ENCODE measurements around the gene CRBN.

CRBN gene

DNA sequence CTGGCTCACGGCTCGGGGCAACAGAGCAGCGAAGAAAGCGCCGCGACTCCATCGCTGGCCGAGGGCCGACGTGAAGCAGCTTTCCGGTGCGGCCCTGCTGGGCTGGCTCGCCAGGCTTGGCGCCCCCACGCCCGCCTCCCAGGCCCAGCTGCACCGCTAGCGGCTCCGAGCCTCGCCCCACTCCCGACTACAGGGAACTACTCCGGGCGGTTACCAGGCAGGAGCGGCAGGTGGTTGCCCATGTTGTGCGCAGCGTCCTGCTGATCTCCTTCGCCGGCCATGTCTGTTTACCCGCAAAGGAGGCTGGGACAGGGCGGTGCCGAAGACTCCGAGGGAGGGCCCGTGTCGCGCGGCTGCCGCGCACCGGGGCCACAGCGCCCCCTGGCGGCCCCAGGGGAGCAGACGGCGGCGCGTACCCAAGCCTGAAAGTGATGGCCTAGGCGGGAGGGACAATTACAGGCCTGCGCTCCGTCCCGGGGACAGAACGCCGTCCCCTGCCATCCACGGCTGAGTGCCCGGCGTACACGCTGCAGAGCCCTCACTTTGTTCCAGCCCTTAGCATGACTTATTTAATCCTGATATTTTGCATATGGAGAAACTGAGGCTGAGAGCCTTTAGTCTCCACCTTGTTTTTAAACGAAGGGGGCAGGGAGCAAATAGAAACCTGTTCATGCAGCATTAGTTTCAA, at the start of gene CRBN:
CRBN (minus strand) TSS at position 285 of the 688 bp plus-strand sequence; CDS start at position 281, 4 bp downstream.
- peak; percentile 83 for DNase-seq

DNA sequence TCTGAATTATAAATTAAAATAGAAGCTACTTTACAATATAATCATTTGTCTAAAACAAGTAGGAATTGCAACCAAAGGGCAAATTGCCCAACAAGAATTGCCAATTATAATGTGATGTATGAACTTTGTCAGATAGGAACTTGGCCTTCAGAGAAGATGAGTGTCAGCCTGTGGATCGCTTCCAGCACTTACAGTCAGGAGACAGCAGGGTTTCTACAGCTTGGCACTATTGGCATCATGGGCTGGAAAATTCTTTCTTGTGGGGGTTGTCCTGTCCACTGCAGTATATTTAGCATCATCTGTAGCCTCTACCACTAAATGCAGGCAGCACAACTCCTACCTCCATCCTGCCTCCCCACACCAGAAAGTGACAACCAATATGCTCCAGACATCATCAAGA, 48.1 kb upstream of the CRBN start:
- no peak for DNase-seq

DNA sequence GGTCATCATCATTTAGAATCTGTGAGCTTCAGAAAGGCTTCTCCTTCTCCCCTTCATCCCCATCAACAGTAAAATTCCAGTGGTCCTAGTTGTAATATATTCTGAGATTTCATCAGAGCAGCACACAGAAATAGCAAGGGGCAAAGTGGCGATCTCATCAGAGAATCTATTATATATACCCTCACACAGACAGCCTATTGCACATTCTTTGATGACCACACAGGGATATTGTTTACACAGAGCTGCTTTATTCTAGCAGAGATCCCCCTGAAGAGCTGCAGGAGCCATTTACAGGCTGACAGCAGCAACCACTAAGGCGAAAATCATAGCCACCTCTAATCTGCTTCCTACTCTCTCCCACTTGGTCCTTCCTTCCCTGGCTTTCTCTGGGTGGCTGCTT, 42.0 kb upstream of the CRBN start:
- DNase-seq = no peak

DNA sequence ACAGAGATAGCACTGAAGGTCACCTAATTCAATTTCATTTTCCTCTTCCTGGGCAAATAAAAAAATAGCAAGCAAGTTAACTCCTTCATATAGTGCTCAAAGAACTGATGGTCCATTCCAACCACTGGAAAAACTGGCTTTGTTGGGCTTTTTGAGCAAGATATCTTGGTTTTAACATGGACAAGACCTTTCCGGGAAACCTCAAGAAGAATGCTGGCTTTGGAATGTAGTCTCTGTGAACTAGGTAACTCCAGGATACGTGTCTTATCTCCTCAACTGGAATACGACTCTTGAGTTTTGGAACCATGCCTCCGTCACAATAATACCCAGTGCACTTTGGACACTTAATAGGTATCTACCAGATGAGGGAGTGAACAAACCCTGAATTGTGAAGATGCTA, 36.9 kb upstream of the CRBN start:
- DNase-seq = no peak

DNA sequence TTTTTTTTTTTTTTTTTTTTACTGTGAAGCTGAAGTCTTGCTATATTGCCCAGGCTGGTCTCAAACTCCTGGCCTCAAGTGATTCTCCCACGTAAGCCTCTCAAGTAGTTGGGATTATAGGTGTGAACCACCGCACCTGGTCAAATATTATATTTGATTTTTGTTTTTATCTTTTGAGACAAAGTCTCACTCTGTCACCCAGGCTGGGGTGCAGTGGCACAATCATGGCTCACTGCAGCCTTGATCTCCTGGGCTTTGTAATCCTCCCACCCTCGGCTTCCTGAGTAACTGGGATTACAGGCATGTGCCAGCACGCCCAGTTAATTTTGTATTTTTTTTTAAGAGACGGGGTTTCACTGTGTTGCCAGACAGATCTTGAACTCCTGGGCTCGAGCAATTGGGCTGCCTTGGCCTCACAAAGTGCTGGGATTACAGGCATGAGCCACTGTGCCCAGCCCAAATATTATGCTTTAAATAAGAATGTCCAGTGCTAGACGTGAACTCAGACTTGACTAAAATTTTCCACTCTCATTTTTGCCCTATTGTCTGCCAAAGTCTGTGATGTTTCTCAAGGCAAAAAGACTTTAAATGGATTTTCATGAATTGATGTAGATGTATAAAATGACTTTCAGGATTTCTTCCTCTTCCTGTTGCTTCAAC, 33.4 kb upstream of the CRBN start:
- no peak for DNase-seq

DNA sequence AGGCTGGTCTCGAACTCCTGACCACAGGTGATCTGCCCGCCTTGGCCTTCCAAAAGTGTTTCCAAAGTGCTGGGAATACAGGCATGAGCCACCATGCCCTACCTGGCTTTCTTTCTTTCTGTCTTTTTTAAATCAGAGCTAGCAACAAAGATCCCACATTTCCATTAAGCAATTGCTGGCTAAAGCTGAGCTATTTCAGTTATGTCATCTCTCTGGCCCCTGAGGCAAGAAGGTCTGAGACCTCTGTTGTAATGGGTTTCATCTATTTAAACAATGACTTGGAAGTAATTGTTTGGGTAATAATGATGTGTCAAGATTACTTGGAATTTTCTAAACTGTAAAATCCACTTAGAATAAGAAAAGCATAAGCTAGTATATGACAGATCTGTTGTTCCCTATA, 30.2 kb upstream of the CRBN start:
- DNase-seq = no peak

DNA sequence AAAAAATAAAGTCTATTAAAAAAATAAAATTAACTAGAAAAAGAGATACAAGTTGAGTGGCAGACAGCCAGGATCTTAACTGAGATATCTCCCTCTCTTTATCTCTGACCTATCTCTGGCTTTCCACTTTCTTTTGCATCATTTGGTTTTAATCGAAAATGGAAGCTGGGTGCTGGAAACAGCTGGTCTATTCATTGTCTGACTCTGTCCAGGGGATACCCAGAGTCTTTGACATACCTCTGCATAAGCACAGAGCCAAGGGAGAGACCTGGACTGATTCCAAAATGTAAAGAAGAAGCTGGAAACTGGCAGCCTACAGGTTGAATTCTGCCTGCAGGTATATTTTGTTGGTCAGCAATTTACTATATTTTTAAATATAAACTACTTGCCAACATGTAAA, 29.6 kb upstream of the CRBN start:
- no peak for DNase-seq

DNA sequence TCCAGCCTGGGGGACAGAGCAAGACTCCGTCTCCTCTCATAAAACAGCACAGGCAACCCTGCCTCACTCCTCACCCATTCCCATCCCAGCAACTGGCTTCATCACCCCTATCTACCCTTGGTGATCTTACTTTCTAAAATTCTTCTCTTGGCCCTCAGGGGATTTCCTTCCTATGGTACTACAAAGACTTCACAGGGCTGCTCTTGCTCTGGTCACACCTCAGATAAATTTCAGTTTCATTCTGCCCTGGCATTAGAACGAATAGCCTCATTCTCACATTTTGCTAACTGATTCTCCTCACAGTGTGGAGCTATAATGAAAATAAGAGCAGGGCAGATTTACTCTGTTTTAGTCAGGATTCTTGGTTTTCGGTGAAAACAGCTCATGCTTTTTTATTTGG, 22.1 kb upstream of the CRBN start:
- no peak for DNase-seq

DNA sequence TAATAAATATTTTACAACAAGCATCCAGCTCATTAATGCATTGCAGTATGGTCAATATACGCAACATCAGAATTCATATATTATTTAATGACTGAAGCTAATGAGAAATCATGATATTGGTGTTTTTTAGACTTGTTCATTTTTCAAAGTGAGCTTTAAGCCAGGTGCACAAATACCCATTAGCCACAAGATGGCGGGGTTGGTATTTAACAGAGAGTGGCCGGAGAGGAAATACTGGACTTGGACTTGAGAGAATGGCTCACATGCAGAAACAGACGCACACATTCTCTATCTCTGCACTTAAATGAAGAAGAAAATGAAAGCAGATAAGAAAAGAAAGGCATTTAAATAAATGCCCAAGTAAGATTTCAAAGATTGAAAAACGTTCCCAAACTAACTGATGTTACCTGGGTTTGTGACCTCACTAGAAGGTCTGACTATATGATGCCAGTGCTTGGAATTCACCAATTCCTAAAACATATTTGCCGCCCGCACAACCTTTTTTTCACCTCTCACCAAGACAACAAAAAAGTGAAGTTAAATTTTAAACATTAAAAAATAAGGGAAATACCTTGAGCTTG, 21.2 kb upstream of the CRBN start:
- DNase-seq = no peak

DNA sequence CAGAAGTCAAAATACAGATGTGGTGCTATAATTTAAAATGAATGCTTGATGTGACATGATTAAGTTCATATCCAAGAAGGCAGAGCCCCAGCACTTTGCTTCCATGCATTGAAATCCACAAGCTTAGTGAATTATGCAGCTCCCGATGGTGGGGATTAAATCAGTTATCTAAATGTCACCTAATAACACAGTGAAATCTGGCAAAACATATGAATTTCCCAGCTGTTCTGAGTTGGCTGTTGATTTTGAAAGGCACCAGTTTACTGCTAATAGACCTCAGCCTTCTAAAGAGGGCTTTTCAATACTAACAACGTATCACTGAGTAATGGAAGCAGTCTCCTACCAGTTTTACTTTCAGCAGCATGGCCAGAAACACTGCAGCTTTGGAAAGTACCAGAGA, 19.8 kb upstream of the CRBN start:
- DNase-seq = no peak

DNA sequence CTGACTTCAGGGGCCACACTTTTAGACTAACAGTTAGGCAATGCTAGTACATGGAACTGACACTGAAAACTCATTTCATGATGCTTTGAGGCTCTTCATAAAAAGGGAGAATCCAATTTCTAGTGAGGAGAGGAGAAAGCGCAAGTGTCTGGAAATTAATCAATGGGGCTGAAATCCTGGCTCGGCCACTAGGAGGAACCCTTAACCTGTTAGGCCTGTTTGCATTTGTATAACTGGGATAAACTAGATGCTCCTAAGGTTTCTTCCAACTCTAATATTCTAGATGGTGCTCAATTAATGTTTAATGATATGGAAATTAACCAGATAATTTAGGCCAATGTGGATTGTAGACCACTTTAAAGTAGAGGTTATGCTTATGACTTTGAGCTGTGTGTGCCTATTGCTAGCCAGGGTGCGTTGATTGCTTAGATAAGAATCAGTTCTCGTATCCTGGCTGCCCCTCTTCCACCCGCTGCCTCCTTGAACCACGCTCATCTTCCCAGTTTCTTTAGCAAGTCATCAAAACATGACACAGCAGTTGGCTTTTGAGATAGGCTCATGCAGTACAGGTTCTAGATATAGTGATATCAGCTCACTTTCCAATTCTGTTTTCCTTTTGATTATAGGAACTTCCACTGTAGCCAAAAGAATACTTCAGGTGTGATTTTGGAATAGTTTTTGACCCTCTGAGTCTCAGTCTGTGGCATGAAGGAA, 16.8 kb upstream of the CRBN start:
- no peak for DNase-seq

DNA sequence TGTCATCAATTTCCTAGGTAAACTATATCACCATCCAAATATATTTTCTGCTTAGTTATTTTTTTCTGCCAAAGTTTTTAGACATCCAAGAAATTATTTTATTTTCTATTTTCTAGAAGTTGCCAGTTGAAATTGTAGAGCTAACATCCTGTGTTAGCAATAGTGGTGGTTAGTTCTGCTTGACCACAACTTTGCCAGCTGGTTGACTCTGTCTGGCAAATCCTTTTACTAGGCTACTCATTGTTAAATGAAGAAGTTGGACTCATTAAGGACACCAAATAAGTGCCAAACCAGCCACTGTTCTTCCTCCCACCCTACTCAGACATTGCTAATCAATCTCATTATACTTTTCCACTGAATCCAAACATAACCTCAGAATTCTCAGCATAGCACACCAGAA, 15.4 kb upstream of the CRBN start:
- no peak for DNase-seq

DNA sequence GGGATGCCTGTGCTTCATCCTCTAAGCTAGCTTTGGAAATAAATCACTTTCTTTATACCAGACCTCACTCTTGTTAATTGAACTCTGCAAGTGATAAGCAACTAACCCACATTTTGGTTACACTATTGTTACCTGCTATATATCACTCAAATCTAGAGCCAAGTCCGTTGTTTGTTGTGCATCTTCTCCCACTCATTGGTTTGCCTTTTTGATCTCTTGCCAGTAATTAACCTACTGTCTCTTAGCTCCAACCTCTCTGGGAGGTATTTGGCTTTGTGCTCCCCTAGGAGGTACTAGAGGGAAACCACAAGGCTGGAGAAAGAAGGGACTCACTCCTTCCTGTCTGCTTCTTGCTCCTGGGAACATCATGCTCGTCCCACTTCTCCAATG, 12.8 kb upstream of the CRBN start:
- no peak for DNase-seq

DNA sequence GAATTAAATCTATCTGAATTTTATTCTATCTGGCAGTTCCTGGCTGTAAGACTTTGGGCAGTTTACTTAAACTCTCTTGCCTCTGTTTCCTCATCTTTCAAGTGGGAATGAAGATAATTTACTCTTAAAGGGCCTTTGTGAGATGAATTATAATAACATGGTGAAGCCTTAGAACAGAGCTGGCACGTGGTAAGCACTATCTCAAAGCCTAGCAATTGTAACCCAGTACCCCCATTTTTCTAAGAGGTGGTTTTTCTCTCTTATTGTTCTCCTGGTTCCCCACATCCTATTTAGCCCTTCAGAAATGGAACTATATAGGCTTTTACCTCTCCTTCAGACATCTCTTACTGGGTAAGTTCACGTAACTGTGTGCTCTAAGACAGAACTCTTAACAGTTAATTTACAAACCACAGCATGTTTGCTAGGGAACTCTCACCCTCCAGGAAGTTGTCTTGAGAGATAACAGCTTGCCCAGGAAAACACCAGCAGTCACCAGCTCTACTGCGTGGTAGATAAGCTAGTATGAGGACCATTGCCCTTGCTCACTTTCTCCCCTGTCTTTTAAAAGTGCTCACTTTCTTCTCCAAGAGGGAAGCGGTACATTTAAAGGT, 12.3 kb upstream of the CRBN start:
- no peak for DNase-seq

DNA sequence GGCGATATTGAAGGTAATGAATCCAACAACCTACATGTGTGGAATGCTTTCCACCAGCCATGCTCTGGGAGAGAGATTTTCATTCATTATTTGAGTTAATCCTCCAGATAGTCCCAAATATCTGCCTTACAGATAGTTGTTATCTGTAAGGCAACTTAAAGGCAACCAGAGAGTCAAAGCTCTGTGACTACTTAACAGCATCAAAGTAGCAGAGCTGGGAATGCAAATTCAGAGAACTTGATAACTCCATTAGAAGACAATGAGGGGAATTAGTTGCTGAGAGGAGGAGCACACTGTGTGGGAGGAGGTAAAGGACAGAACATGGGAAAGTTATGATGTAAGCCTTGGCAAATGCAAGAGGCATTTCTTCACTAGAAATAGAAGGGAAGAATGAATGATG, 10.5 kb upstream of the CRBN start:
- DNase-seq = no peak

DNA sequence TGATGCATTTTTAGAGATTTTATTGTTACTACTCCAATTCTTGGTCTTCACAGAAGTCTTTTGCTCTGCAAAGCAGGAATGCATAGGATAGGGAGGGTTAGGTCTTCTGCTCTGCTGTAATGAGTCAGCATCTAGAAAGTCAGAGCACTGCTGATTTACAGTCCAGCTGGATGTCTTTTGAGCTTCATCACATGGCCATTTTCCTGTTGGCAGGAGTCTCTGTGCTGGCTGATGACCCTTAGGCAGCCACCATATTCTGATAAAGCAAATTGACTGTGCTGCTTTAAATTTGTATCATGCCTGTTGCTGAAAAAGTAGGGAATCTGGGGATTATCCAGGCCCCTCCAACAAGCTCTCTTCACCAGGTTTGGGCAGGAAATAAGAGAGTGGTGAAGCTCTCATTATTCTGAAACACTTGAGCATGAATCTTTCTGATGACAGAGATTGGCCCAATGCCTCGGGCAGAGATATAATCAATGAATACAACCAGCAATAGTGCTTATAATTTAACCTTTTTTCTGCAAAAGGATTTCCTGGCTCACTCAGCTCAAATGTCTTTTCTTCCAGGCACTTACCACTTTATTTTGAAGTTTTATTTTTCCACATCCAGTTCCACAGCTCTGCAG, 9.7 kb upstream of the CRBN start:
- no peak for DNase-seq

DNA sequence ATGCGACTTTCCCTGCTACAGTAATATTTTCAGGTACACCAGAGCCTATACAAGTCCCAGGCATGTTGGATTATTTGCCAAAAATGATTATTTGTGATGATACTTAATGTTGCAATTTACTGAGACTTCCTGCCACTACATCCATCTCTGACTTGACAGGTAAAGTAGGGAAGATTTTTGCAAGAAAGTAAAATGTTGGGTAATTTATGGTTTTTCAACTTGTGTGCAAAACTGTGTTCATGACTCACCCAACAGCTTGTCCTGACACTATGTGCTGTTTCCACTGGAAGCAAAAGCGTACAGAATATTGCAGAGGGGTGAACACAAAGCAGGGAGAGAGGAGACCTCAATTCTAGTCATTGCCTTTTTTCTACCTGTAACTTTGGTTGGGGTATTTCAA, 5.4 kb upstream of the CRBN start:
- no peak for DNase-seq

DNA sequence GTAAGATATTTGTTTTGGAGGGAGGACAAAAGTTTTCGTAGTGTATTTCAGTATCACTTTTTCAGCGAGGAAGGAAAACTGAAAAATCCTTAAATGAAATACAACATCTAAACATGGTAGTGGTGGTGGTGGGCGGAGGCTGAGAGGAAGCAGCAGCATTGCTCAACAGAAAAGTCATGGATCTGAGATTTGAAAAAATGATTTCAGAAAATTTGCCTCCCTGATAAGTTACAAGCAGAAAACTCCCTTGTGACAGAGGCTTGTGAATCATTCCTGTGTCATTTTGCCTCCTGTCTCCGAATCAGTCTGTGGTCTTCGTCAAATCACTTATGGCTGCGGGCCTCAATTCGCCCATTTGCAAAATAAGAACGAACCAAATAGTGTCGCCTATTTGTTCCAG, 965 bp upstream of the CRBN start:
- DNase-seq = no peak

DNA sequence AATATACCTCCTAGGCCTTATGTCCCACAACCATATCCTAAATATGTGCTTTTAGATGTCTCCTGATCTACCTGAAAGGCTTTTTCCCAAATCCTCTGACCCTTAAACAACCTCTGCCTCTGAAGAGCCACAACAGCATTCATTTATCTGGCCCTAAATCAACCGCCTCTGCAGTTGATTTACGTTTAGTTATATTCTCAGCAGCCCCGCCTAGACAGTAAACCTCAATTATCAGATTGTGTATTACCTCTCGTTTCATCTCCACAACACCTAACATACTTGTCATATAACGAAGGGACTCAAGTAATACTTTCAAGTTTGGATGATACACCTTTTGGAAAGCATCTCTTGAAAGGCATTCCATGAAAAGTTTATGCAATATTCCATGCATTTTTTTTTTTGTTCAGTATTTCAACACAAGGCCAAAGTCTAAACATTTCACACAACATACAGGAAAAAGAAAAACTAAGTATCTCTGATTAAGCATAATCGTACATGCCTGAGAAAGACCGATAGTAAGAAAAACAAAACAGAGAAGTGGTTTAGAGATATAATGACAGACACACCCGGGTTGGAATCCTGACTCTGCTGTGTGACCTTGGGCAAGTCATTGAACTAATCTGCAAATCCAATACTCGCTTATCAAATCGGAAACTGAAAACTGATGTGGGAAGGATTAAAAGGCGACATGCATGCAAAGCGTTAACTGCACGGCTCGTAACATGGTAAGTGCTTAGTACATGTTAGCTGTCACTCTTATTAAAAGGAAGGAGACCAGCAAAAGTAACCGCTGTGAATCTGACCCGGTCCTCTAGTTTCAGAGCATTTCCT, 778 bp downstream of the CRBN start:
- DNase-seq = no peak

DNA sequence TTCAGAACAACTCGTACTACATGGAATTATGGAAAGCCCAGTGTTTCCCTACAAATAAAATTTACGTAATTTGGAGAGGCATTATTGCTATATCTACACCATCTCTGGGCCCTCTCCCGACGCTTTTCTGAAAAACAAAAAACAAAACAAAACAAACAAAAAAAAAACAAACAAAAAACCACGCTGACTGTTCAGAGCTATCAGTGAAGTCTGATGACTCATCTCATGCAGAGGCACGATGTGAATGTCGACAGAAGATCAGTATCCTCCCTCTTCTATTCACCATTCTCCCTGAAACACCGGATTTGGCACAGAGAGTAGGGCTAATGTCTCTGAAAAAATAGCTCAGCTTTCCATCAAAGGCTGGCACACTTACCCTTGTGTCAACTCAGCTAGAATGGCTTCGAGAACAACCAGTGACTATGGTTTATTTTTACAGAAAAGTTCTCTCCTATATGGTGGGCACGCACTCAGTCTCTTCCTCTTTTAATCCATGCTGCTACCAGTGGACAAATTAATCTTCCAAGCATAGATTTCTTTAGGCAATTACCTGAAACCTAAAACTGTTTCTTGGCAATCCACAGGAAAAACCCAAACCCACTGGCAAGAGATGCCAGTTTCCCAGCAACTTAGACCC, 1.5 kb downstream of the CRBN start:
- no peak for DNase-seq

DNA sequence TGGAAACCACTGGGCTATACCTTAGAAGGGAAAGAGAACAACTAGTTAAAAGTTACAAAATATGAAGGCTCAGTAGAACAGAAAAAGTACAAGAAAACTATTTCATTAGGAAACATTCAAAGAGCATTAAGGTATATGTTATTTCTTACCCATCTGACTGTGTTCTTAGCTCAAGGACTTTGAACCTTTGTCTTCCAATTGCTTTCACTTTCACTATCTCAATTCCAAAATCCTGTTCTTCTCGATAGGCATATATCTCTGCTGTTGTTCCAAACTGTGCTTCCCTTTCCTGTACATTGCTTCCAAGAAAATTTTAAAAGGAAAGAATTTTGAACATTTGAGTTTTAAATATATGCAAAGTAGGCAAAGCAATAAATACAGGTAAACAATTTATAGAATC, 6.9 kb downstream of the CRBN start:
- no peak for DNase-seq

DNA sequence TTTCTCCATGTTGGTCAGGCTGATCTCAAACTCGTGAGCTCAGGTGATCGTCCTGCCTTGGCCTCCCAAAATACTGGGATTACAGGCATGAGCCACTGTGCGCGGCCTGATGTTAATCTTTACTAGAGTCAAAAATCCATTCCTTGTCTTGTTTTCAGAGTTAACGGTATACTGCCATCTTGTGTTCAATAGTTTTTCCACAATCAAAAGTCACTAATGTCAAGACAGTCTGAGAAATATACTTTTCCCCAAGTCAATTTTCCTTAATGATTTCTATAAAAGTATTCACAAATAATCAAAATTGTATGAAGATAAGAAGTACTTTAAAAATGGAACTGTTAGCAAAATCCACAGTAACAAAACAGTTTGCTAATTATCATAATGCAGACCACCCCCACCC, 8.5 kb downstream of the CRBN start:
- DNase-seq = no peak

Measured in activated T-cell treated with anti-CD3 and anti-CD28 coated beads for 4 hours (primary cell).